ENCODE data around the gene AP4S1.

The AP4S1 gene

GRCh38 chr14:31051023-31051422 is 25.6 kb downstream of the AP4S1 start:
- TF ChIP-seq GATA2 (IDR thresholded peaks at IDR 0.05; ENCODE audit: low read depth, low read length) = no peak
- no peak for TF ChIP-seq GATA3 (IDR thresholded peaks at IDR 0.05; ENCODE audit: low read depth, low read length)

GRCh38 chr14:31051511-31051910 is 26.1 kb downstream of the AP4S1 start:
- no peak for TF ChIP-seq GATA3 (IDR thresholded peaks at IDR 0.05; ENCODE audit: low read depth, low read length)
- no peak for TF ChIP-seq GATA2 (IDR thresholded peaks at IDR 0.05; ENCODE audit: low read depth, low read length)

- TF ChIP-seq GATA2 (IDR thresholded peaks at IDR 0.05; ENCODE audit: low read depth, low read length) (no peak), GATA3 (IDR thresholded peaks at IDR 0.05; ENCODE audit: low read depth, low read length) (no peak)
These were observed 31.6 kb downstream of the AP4S1 start for GRCh38 chr14:31057035-31057434.

- TF ChIP-seq GATA2 (IDR thresholded peaks at IDR 0.05; ENCODE audit: low read depth, low read length) (no peak), GATA3 (IDR thresholded peaks at IDR 0.05; ENCODE audit: low read depth, low read length) (no peak)
These were observed 32.4 kb downstream of the AP4S1 start for GRCh38 chr14:31057701-31058364.

- TF ChIP-seq GATA2 (IDR thresholded peaks at IDR 0.05; ENCODE audit: low read depth, low read length) (no peak), GATA3 (IDR thresholded peaks at IDR 0.05; ENCODE audit: low read depth, low read length) (no peak)
These were observed 33.9 kb downstream of the AP4S1 start for GRCh38 chr14:31059152-31059924.

- TF ChIP-seq GATA3 (IDR thresholded peaks at IDR 0.05; ENCODE audit: low read depth, low read length) (no peak), GATA2 (IDR thresholded peaks at IDR 0.05; ENCODE audit: low read depth, low read length) (no peak)
These were observed 34.9 kb downstream of the AP4S1 start for GRCh38 chr14:31060253-31060875.

- TF ChIP-seq GATA3 (IDR thresholded peaks at IDR 0.05; ENCODE audit: low read depth, low read length) (no peak), GATA2 (IDR thresholded peaks at IDR 0.05; ENCODE audit: low read depth, low read length) (no peak)
These were observed 42.8 kb downstream of the AP4S1 start for GRCh38 chr14:31068235-31068634.

- no peak for TF ChIP-seq GATA2 (IDR thresholded peaks at IDR 0.05; ENCODE audit: low read depth, low read length)
- no peak for TF ChIP-seq GATA3 (IDR thresholded peaks at IDR 0.05; ENCODE audit: low read depth, low read length)
These were observed 43.9 kb downstream of the AP4S1 start for GRCh38 chr14:31069343-31069742.

GRCh38 chr14:31070431-31070830 is 45.0 kb downstream of the AP4S1 start:
- TF ChIP-seq GATA3 (IDR thresholded peaks at IDR 0.05; ENCODE audit: low read depth, low read length) = no peak
- TF ChIP-seq GATA2 (IDR thresholded peaks at IDR 0.05; ENCODE audit: low read depth, low read length) = no peak

GRCh38 chr14:31071151-31071550 is 45.7 kb downstream of the AP4S1 start:
- no peak for TF ChIP-seq GATA2 (IDR thresholded peaks at IDR 0.05; ENCODE audit: low read depth, low read length)
- TF ChIP-seq GATA3 (IDR thresholded peaks at IDR 0.05; ENCODE audit: low read depth, low read length) = no peak

GRCh38 chr14:31075144-31075543 is 49.7 kb downstream of the AP4S1 start:
- TF ChIP-seq GATA3 (IDR thresholded peaks at IDR 0.05; ENCODE audit: low read depth, low read length) (no peak), GATA2 (IDR thresholded peaks at IDR 0.05; ENCODE audit: low read depth, low read length) (no peak)

GRCh38 chr14:31078766-31079165 is 53.3 kb downstream of the AP4S1 start:
- no peak for TF ChIP-seq GATA2 (IDR thresholded peaks at IDR 0.05; ENCODE audit: low read depth, low read length)
- no peak for TF ChIP-seq GATA3 (IDR thresholded peaks at IDR 0.05; ENCODE audit: low read depth, low read length)

- TF ChIP-seq GATA3 (IDR thresholded peaks at IDR 0.05; ENCODE audit: low read depth, low read length) = no peak
These were observed 54.6 kb downstream of the AP4S1 start for GRCh38 chr14:31080056-31080455.

- no peak for TF ChIP-seq GATA2 (IDR thresholded peaks at IDR 0.05; ENCODE audit: low read depth, low read length)
- TF ChIP-seq GATA3 (IDR thresholded peaks at IDR 0.05; ENCODE audit: low read depth, low read length) = no peak
These were observed 55.0 kb downstream of the AP4S1 start for GRCh38 chr14:31080484-31080883.

GRCh38 chr14:31083781-31084180 is 58.3 kb downstream of the AP4S1 start:
- TF ChIP-seq GATA2 (IDR thresholded peaks at IDR 0.05; ENCODE audit: low read depth, low read length) = no peak
- TF ChIP-seq GATA3 (IDR thresholded peaks at IDR 0.05; ENCODE audit: low read depth, low read length) = no peak
